ENCODE results near the gene CARD9.

GRCh38 chr9:136332482-136332983, 40.9 kb downstream of the CARD9 start:
- TF ChIP-seq, protein P1, sequence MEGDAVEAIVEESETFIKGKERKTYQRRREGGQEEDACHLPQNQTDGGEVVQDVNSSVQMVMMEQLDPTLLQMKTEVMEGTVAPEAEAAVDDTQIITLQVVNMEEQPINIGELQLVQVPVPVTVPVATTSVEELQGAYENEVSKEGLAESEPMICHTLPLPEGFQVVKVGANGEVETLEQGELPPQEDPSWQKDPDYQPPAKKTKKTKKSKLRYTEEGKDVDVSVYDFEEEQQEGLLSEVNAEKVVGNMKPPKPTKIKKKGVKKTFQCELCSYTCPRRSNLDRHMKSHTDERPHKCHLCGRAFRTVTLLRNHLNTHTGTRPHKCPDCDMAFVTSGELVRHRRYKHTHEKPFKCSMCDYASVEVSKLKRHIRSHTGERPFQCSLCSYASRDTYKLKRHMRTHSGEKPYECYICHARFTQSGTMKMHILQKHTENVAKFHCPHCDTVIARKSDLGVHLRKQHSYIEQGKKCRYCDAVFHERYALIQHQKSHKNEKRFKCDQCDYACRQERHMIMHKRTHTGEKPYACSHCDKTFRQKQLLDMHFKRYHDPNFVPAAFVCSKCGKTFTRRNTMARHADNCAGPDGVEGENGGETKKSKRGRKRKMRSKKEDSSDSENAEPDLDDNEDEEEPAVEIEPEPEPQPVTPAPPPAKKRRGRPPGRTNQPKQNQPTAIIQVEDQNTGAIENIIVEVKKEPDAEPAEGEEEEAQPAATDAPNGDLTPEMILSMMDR (IDR thresholded peaks at IDR 0.05): no peak
- TF ChIP-seq POLR2AphosphoS5 (IDR thresholded peaks at IDR 0.05; ENCODE audit: low read depth, low read length) (no peak), SIN3A (IDR thresholded peaks at IDR 0.05; ENCODE audit: borderline replicate concordance, insufficient read depth, low read depth, low read length) (no peak)
